Vagina (tissue), 2 donors: ENCODE data around the gene LTBP2. TPM values are rescaled to one million over a fixed set of nuclear protein-coding genes. Genes with fewer than 3 reads are reported as not detected.

ENCODE experiments used
- DNase-seq, 2 donors: peaks; one replicate each; pipeline ENCODE4 v3.0.0-alpha.2; 2017; ENCODE audit errors: extremely low spot score in 2 of 2
- H3K27ac ChIP-seq: fragments of 200-600 bp; sonication (generic); one replicate; pipeline ENCODE4 v1.5.1; 2019
- H3K27me3 ChIP-seq: fragments of 200-600 bp; sonication (generic); one replicate; pipeline ENCODE4 v1.5.1; 2019
- H3K36me3 ChIP-seq, 2 donors: fragments of 200-600 bp; sonication (generic); one replicate each; pipeline ENCODE4 v1.5.1; 2017 to 2019
- H3K4me1 ChIP-seq: fragments of 200-600 bp; sonication (generic); one replicate; pipeline ENCODE4 v1.5.1; 2019
- H3K4me3 ChIP-seq, 2 donors: fragments of 200-600 bp; sonication (generic); 1 replicate in 1 of 2; 2 replicates in 1 of 2; pipeline ENCODE4 v1.5.1; 2016 to 2019
- H3K9me3 ChIP-seq: fragments of 200-600 bp; sonication (generic); one replicate; pipeline ENCODE4 v1.5.1; 2019
- POLR2A ChIP-seq, 2 donors: fragments of 450-650 bp; IDR thresholded peaks; one replicate each; pipeline ENCODE4 v1.6.1; 2017; ENCODE audit warnings: antibody characterized with exemption in 2 of 2, mild to moderate bottlenecking in 2 of 2, moderate library complexity in 2 of 2
- POLR2AphosphoS5 ChIP-seq, 2 donors: sonication (generic); formaldehyde crosslinking; IDR thresholded peaks; one replicate each; pipeline ENCODE4 v1.9.0; 2017; ENCODE audit warnings: antibody characterized with exemption in 2 of 2, mild to moderate bottlenecking in 2 of 2, low read depth in 1 of 2; ENCODE audit not compliant: insufficient read depth in 1 of 2
- intact Hi-C: fragments of 100-400 bp; cut with DNase I; formaldehyde crosslinking; loops from one replicate; pipeline ENCODE4 v1.15.1; 2023
- total RNA-seq: library from RNA; depleted of rRNA; stranded (reverse); fragments of >200 nt; gene quantifications from one replicate; pipeline ENCODE4 v1.2.3, GENCODE V29; 2016
- TF ChIP-seq, protein P1 (sequence below), 3 experiments: fragments of 450-650 bp in 2 of 3; fragments of 200-600 bp in 1 of 3; sonication (generic) in 1 of 3; IDR thresholded peaks; one replicate each; pipeline ENCODE4 v1.5.1; 2017 to 2019; ENCODE audit warnings: antibody characterized with exemption in 3 of 3, mild to moderate bottlenecking in 2 of 3, moderate library complexity in 2 of 3

Gene LTBP2
- total RNA-seq, 1 donor from 2014 or later = 52.5 TPM

DNA sequence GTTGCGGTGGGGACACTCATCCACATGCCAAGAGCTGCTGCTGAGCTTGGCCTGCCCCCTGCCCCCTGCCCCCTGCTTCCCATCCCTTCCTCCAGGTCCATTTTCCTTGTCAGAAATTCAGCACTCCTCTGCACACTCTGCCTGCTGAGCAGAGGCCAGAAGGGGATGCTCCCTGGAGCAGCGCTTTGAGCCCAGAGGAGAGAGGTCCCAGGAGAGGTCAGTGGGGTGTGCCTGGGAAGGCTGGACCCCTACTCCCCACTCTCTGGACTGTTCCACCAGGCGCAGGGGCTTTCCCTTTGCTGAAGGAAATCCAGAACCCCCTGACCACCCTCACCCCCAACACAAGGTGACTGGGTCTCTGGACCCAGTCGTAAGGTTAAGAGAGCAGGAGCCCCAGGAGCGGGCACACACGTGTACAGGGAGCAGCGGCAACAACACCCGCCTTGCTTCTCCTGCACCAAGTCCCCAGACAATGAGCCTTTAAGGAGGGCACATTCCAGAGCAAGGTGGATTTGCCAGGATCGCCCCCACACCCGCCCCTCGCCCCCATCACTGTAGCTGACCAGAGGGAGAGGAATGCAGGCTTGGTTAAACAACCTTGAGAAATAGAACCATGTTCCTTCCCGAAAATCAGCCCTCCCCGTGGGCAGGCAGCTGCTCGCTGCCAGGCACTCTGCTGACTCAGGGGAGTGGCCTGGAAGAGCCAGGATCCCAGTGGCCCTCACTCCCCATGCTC, 87.8 kb downstream of the LTBP2 start:
- Histone ChIP-seq H3K36me3 (peaks cover 0 to 7% of the 10 kb centered on the region in 2 donors), H3K27ac (no peak overlapping the region), H3K4me3 (no peak overlapping the region), H3K4me1 (no peaks in the 10 kb centered on the region), H3K27me3 (no peaks in the 10 kb centered on the region), H3K9me3 (no peaks in the 10 kb centered on the region)
- DNase-seq = no peak
- intact Hi-C loops = no loop called here
- no peak for TF ChIP-seq POLR2AphosphoS5 (IDR thresholded peaks at IDR 0.05; ENCODE audit: insufficient read depth in 1 of 2, low read depth in 1 of 2)

DNA sequence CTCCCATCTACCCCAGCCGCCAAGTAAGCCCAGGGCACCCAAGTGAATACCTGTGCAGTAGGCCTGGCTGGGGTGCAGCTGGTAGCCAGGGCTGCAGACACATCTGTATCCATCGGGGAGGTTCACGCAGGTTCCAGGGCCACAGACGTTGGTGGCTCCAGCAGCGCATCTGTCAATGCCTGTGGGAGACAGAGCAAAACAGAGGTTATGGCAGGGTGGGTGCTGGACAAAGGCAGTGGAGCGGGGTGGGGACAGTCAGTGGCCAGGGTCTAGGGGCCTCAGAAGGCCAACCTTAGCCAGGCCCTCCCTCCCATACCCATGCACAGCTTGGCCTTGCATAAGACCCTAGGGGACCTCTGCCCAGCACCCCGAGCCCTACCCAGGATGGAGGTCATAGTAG, 89.3 kb downstream of the LTBP2 start:
- DNase-seq = no peak
- no peak for TF ChIP-seq POLR2AphosphoS5 (IDR thresholded peaks at IDR 0.05; ENCODE audit: insufficient read depth in 1 of 2, low read depth in 1 of 2)
- TF ChIP-seq POLR2A (IDR thresholded peaks at IDR 0.05) = no peak
- TF ChIP-seq, protein P1, sequence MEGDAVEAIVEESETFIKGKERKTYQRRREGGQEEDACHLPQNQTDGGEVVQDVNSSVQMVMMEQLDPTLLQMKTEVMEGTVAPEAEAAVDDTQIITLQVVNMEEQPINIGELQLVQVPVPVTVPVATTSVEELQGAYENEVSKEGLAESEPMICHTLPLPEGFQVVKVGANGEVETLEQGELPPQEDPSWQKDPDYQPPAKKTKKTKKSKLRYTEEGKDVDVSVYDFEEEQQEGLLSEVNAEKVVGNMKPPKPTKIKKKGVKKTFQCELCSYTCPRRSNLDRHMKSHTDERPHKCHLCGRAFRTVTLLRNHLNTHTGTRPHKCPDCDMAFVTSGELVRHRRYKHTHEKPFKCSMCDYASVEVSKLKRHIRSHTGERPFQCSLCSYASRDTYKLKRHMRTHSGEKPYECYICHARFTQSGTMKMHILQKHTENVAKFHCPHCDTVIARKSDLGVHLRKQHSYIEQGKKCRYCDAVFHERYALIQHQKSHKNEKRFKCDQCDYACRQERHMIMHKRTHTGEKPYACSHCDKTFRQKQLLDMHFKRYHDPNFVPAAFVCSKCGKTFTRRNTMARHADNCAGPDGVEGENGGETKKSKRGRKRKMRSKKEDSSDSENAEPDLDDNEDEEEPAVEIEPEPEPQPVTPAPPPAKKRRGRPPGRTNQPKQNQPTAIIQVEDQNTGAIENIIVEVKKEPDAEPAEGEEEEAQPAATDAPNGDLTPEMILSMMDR (IDR thresholded peaks at IDR 0.05) = no peak
- H3K9me3 ChIP-seq = no peaks in the 10 kb centered on the region
- no peak overlapping the region for H3K4me3 ChIP-seq
- intact Hi-C loops = no loop called here
- no peaks in the 10 kb centered on the region for H3K27me3 ChIP-seq
- no peaks in the 10 kb centered on the region for H3K4me1 ChIP-seq
- no peak overlapping the region for H3K27ac ChIP-seq
- peaks cover 0 to 7% of the 10 kb centered on the region in 2 donors for H3K36me3 ChIP-seq

GRCh38 chr14:74521756-74522155, 90.3 kb downstream of the LTBP2 start:
- H3K9me3 ChIP-seq = no peaks in the 10 kb centered on the region
- no peak overlapping the region for H3K27ac ChIP-seq
- H3K27me3 ChIP-seq = no peaks in the 10 kb centered on the region
- H3K36me3 ChIP-seq = peaks cover 0 to 7% of the 10 kb centered on the region in 2 donors
- no peak overlapping the region for H3K4me3 ChIP-seq
- no peaks in the 10 kb centered on the region for H3K4me1 ChIP-seq
- intact Hi-C loops = no loop called here
- DNase-seq = no peak
- TF ChIP-seq, protein P1 (IDR thresholded peaks at IDR 0.05) = no peak
- no peak for TF ChIP-seq POLR2A (IDR thresholded peaks at IDR 0.05)
- no peak for TF ChIP-seq POLR2AphosphoS5 (IDR thresholded peaks at IDR 0.05; ENCODE audit: insufficient read depth in 1 of 2, low read depth in 1 of 2)

DNA sequence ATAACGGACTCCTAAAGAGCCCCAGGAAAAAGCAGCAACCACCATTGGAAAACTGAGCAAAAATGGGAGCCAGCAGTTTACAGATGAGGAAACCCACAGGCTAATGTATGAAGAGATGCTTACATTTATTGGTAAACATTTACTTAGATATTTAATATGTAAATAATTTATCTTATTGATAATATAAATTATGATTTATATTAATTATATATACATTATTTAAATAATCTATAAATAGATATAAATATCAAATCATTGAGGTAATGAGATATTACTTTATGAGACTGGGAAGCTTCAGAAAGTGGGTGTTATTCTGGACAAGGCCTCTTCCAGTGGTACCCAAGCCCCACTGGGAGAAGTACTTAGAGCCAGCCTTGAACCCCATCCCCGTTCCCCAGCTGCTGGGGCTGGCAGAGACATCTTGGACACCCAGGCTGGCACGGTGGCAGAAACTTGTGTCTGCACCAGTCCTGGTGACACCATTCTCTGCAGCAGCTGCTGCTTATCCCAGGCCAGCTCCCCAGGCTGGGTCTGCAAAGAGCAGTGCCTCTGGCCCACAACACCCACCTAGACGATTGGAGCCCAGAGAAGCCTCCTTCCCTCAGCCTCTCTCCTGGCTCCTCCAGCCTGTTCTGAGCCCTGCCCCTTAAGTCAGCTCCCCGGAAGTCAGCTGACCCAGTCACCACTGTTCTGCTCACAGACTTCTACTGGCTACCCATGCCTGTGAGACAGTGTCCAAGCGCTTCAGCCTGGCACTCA, 92.5 kb downstream of the LTBP2 start:
- no peak overlapping the region for H3K4me3 ChIP-seq
- peaks cover 0 to 7% of the 10 kb centered on the region in 2 donors for H3K36me3 ChIP-seq
- intact Hi-C loops = no loop called here
- H3K9me3 ChIP-seq = no peaks in the 10 kb centered on the region
- no peak overlapping the region for H3K27ac ChIP-seq
- no peaks in the 10 kb centered on the region for H3K27me3 ChIP-seq
- no peaks in the 10 kb centered on the region for H3K4me1 ChIP-seq
- TF ChIP-seq POLR2A (IDR thresholded peaks at IDR 0.05) = no peak
- TF ChIP-seq, protein P1 (IDR thresholded peaks at IDR 0.05) = no peak
- TF ChIP-seq POLR2AphosphoS5 (IDR thresholded peaks at IDR 0.05; ENCODE audit: insufficient read depth in 1 of 2, low read depth in 1 of 2) = no peak
- DNase-seq = no peak

DNA sequence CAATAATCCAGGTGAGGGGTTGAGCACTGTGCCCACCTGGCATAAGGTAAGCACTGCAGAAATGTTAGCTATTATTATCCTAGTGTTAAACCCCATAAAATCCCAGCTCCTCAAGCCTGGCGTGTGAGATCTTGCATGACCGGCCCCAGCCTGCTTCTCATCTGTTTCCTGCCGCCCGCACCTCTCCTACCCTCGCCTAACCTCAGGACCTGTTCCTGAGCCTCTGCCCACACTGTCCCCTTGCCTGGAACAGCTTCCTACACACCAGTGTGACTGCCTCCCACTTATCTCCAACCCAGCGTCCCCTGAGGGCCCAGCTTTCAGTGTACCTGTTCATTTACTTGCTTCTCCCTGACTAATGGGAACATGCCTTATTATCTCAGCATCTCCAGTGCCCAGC, 93.8 kb downstream of the LTBP2 start:
- Histone ChIP-seq H3K4me1 (no peaks in the 10 kb centered on the region), H3K27me3 (no peaks in the 10 kb centered on the region), H3K27ac (no peak overlapping the region), H3K4me3 (no peak overlapping the region), H3K9me3 (no peaks in the 10 kb centered on the region), H3K36me3 (peaks cover 0 to 7% of the 10 kb centered on the region in 2 donors)
- DNase-seq = no peak
- TF ChIP-seq, protein P1 (IDR thresholded peaks at IDR 0.05) = no peak
- no peak for TF ChIP-seq POLR2AphosphoS5 (IDR thresholded peaks at IDR 0.05; ENCODE audit: insufficient read depth in 1 of 2, low read depth in 1 of 2)
- no peak for TF ChIP-seq POLR2A (IDR thresholded peaks at IDR 0.05)
- intact Hi-C loops = no loop called here
